RWPE2 (cell line): ENCODE results near the gene F2.
A peak's percentile ranks its signal among the peaks of the same experiment; 100 is the strongest.

Experiments used
- ATAC-seq: fragments of 200-7000 bp; cut with Tn5 transposase; 3 replicates; pipeline ENCODE4 v1.9.1; 2021; ENCODE audit warnings: low read depth
- DNase-seq: peaks from one replicate; pipeline ENCODE4 v3.0.0-alpha.2; 2020; ENCODE audit warnings: low spot score
- H3K27ac ChIP-seq: fragments of 450-650 bp; 2 replicates; pipeline ENCODE4 v1.5.1; 2017; ENCODE audit warnings: mild to moderate bottlenecking; ENCODE audit not compliant: poor library complexity, severe bottlenecking
- H3K27me3 ChIP-seq: fragments of 250-450 bp; sonication (Bioruptor Pico); 2 replicates; pipeline ENCODE4 v1.5.1; 2021; ENCODE audit warnings: mild to moderate bottlenecking, moderate library complexity; ENCODE audit not compliant: insufficient read depth, poor library complexity, severe bottlenecking
- H3K36me3 ChIP-seq: fragments of 250-450 bp; sonication (Bioruptor Pico); 2 replicates; pipeline ENCODE4 v1.5.1; 2020; ENCODE audit warnings: low read depth, mild to moderate bottlenecking, moderate library complexity
- H3K4me1 ChIP-seq: fragments of 250-450 bp; sonication (Bioruptor Pico); 2 replicates; pipeline ENCODE4 v1.5.1; 2021; ENCODE audit warnings: mild to moderate bottlenecking, moderate library complexity; ENCODE audit not compliant: insufficient read depth, poor library complexity, severe bottlenecking
- H3K4me3 ChIP-seq: fragments of 250-450 bp; sonication (Bioruptor Pico); 2 replicates; pipeline ENCODE4 v1.5.1; 2021; ENCODE audit warnings: mild to moderate bottlenecking, moderate library complexity; ENCODE audit not compliant: severe bottlenecking
- H3K9me3 ChIP-seq: fragments of 250-450 bp; sonication (Bioruptor Pico); 2 replicates; pipeline ENCODE4 v1.5.1; 2021; ENCODE audit warnings: mild to moderate bottlenecking, moderate library complexity; ENCODE audit not compliant: severe bottlenecking
- CTCF ChIP-seq: fragments of 450-650 bp; IDR thresholded peaks from one replicate; pipeline ENCODE4 v1.5.1; 2017; ENCODE audit warnings: mild to moderate bottlenecking, moderate library complexity; ENCODE audit not compliant: poor library complexity, severe bottlenecking

F2 gene

GRCh38 chr11:46729110-46730027 lies 10.4 kb downstream of the F2 start:
- DNase-seq (no peak), ATAC-seq (peak; percentile 30; the same call in 1 of the 3 replicates)
- H3K27ac ChIP-seq = no peak overlapping the region
- no peak for TF ChIP-seq CTCF
- H3K4me1 ChIP-seq = no peaks in the 10 kb centered on the region
- no peaks in the 10 kb centered on the region for H3K36me3 ChIP-seq
- no peak overlapping the region for H3K4me3 ChIP-seq
- H3K9me3 ChIP-seq = no peaks in the 10 kb centered on the region
- no peaks in the 10 kb centered on the region for H3K27me3 ChIP-seq

GRCh38 chr11:46731545-46731944 lies 12.5 kb downstream of the F2 start:
- H3K4me3 ChIP-seq = no peak overlapping the region
- DNase-seq = no peak
- H3K4me1 ChIP-seq = no peaks in the 10 kb centered on the region
- H3K27me3 ChIP-seq = no peaks in the 10 kb centered on the region
- no peak overlapping the region for H3K27ac ChIP-seq
- no peak for TF ChIP-seq CTCF
- H3K9me3 ChIP-seq = no peaks in the 10 kb centered on the region
- no peaks in the 10 kb centered on the region for H3K36me3 ChIP-seq
- ATAC-seq = no peak

DNA sequence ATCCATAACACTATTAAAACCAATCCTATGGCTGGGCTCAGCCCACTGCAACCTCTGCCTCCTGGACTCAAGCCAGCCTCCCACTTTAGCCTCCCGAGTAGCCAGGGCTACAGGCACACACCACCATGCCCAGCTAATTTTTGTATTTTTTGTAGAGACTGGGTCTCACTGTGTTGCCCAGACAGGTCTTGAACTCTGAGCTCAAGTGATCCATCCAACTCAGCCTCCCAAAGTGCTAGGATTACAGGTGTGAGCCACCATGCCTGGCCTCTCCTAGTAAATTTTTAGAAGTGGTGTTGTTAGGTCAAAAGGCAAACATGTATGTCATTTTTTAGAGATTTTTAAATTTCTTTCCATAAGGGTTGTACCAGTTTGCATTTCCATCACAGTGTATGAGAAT lies 14.2 kb downstream of the F2 start:
- ATAC-seq = no peak
- H3K4me1 ChIP-seq = no peaks in the 10 kb centered on the region

GRCh38 chr11:46736146-46736545 lies 17.1 kb downstream of the F2 start:
- ATAC-seq (no peak), DNase-seq (no peak)
- Histone ChIP-seq H3K4me1 (no peaks in the 10 kb centered on the region), H3K9me3 (no peaks in the 10 kb centered on the region), H3K27me3 (no peaks in the 10 kb centered on the region), H3K36me3 (peaks cover 6% of the 10 kb centered on the region), H3K27ac (no peak overlapping the region), H3K4me3 (no peak overlapping the region)
- TF ChIP-seq CTCF = no peak

More for the DNA sequence above, 14.2 kb downstream of the F2 start:
- Histone ChIP-seq H3K4me3 (no peak overlapping the region), H3K27me3 (no peaks in the 10 kb centered on the region), H3K36me3 (no peaks in the 10 kb centered on the region), H3K9me3 (no peaks in the 10 kb centered on the region), H3K27ac (no peak overlapping the region)
- DNase-seq = no peak
- no peak for TF ChIP-seq CTCF

DNA sequence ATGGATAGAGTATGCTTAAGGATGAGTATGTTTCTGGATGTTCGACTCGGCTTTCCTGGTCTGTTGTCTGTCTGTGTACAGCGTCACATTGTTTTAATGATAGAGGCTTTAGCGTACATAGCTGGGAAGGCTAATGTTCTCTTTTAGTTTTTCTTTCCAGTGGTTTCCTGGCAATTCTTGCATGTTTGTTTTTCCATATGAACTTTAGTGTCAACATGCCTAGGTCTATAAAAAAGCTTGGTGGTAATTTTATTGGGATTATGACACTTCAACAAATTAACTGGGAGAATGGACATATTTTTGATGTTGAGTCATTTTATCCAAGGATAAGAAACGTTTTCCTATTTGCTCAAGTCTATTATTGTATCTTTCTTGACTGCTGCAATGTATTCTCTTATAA lies 17.6 kb downstream of the F2 start:
- TF ChIP-seq CTCF = no peak
- Histone ChIP-seq H3K36me3 (peaks cover 11% of the 10 kb centered on the region), H3K9me3 (no peaks in the 10 kb centered on the region), H3K27ac (no peak overlapping the region), H3K4me3 (no peak overlapping the region), H3K27me3 (no peaks in the 10 kb centered on the region), H3K4me1 (no peaks in the 10 kb centered on the region)
- ATAC-seq = no peak
- DNase-seq = no peak
